NCI-H2196 treated with DMSO at 0.1 percent for 48 hours (cell line): ENCODE measurements around the gene NOTCH3.

Experiments
- DNase-seq: peaks from one replicate; lab custom pipeline; 2025; ENCODE audit not compliant: unreplicated experiment; lab: John Stamatoyannopoulos, UW

Gene NOTCH3

DNA sequence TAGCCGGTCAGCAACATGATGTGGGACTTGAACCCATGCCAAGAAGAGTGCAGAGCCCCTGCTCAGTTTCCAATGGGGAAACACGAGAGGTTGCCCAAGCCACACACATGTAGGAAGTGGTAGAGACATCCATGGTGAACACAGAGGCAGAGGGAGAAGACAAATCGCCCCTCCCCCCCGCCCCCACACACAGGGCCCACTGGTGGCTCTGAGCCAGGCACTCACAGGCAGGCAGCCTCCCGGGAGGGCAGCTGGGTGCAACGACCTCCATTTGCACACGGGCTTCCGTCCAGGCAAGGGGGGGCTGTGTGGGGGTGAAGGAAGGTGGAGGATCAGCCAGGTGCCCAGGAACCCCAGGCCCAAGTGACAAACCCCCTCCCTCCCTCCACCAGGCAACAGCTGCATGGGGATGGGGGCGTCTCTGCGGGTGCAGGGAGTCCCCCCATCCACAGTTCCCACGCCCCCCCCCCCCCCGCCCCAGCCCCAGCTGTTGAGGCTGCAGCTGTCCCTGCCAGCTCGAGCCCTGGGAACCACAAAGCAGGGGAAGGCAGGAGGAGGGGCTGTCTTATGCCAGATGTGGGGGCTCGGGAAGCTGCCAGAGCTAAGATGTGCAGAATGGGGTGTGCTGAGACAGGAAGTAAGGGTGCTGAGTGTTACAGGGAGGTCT is 3.4 kb downstream of the NOTCH3 start:
- no peak for DNase-seq

DNA sequence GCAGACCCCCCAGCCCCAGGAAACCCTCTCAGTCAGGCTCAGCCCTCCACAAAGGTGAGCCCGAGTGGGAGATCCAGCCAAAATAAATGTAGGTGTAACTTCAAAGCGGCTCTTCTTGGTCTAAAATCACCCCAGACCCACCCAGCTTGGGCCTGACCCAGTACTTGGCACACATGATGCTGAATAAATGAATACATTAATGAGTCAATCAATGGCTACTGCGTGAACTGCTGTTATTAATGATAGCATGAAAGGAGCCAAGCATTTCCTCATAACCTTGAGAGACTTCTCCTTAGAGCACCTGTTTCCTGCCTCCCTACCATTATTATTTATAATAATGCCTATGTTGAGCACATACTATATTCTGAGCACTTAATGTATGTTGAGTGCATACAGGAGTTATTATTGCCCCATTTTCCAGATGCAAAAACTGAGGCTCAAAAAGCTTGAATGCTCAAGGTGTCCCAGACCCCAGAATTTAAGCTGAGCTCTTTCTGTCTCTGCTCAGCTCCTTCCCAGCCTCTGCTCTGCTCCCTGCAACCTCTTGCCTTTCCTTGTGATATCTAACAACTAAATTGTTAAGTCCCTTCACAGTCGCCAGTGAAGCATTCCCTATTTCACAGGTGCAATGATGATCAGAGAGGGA is 4.3 kb downstream of the NOTCH3 start:
- no peak for DNase-seq

DNA sequence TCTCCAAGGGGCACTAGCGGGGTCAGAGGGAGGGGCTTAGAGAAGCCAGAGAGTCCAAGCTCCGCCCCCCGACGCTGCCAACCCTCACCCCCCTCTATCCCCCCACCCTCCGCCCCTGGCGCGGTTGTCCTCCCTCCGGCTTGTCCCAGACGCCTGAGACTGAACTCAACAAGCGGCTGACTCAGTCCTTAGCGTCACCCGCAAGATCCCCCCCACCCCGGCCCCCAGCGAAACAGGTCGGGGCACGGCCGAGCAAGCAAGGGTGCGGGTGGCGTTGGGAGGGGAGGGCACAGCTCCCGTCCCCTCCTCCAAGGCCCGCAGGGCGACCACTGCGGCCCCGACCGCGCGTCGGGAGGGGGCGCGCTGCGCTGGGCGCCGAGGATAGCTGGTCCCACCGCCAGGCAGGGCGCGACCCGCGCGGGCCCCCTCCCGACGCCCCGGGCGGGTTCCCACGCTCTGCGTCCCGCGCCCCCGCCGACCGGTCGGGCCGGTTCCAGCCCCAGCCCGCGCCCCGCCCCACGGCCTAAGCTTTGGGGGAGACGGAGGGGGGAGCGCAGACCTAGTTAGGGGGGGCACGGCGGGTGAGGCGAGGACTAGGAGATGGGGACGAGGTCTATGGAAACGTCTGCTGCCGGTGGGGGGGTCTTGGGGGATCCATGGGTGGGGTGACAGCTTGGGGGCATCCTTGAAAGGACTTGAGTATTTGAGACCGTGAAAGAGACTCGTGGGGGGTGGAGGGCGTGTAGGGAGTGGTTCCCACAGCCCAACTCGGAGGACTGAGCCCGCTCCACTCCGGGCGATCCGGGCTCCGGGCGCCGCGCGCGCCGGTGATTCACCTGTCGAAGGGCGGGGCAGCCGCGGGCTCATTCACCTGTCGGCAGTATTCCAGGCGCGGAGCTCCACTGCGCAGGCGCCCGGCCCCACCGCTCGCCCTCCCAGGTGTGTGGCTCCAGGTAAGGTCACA is 5.1 kb downstream of the NOTCH3 start:
- DNase-seq, result peak; percentile 47

DNA sequence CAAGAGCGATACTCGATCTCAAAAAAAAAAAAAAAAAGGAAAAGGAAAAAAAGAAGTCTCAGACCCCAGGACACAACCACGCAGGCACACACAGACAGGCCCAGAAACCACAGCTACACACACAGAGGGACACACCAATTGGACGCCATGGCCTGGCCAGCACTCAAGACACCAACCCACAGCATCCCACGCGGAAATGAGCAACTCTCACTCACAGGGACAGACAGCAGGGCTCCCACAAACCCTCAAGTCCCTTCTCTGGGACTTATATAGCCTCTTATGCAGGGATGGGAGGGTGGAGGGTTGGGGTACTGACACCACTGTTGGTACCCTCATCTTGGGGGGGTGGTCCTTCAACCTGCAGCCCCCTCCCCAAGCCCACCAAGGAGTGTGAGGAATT is 5.9 kb downstream of the NOTCH3 start:
- DNase-seq, result no peak

DNA sequence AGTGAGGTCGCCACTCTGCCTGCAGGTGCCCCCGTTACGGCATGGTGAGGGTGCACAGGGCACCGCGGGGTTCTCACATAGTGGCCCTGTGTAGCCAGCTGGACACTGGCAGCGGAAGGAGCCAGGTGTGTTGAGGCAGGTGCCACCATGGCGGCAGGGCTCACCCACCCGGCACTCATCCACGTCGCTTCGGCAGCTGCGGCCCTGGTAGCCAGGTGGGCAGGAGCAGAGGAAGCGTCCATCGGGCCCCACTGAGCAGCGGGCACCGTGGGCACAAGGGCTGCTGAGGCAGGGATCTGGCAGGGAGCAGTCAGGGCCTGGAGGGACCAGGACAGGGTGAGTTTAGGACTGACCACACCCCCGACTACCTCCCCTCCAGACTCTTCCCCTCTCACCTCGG is 8.8 kb downstream of the NOTCH3 start:
- no peak for DNase-seq

DNA sequence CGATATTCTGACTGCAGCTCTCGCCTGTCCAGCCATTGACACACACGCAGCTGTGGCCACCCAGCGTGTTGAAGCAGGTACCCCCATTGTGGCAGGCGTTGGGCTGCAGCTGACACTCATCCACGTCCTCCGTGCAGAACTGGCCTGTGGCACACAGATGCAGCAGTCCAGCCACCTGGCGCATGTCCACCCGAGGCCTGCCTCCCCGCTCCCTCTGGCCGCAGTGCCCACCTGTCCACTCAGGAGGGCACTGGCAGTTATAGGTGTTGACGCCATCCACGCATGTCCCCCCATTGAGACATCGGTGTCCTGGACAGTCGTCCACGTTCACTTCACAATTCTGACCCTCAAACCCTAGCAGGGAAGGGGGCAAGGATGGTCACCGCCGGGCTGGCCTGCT is 9.3 kb downstream of the NOTCH3 start:
- no peak for DNase-seq

DNA sequence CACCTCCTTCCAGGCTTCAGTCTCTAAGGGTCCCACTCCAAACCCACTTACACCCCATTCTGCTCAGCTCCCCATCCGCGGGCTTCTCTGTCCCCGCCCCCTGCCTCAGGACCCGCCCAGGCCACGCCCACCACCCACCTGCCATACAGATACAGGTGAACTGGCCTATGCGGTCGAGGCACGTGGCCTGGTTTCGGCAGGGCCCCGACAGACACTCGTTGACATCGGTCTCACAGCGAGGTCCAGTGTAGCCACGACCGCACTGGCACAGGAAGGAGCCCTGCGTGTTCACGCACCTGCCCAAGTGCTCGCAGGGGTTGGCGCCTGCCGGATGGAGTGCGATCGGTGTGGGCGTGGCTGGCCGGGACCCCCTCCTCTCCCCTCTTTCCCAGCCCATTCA is 11.9 kb downstream of the NOTCH3 start:
- no peak for DNase-seq

DNA sequence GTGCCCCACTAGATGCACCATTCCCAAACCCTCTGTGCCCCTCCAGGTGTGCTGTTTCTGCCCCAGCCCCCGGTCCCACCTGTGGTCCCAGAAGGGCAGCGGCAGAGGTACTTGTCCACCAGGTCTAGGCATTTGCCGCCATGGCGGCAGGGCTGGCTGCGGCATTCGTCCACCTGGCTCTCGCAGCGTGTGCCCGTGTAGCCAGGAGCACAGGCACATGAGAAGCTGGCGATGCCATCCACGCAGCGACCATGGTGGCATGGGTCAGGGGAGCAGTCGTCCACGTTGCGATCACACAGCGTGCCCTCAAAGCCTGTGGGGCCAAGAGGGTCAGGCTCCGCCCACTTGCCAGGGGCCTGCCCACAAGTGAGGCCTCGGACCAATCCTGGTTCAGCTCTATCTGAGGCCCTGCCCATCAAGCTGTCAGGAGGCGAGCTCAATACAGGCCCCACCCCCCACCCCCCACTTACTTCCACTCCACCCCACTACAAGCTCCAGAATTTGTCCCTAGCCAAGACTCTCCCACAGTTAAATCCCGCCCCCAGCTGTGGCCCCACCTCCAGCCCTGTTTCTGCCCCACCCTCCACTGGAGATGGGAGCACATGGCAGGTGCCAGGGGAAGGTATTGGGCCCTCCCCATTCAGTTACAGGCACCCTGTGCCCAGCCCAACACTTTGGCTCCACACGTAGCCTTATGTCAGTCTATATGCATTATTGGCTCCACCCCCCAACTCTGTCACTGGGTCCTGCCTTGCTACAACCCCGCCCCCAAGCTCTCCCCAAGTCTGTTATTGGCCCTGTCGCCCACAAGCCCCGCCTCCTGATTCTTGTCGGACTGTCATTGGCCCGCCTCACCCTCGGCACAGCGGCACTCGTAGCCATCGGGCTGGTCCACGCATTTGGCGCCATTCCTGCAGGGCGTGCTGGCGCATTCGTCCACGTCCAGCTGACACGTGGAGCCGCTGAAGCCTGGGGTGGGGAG is 13.5 kb downstream of the NOTCH3 start:
- DNase-seq, result no peak

DNA sequence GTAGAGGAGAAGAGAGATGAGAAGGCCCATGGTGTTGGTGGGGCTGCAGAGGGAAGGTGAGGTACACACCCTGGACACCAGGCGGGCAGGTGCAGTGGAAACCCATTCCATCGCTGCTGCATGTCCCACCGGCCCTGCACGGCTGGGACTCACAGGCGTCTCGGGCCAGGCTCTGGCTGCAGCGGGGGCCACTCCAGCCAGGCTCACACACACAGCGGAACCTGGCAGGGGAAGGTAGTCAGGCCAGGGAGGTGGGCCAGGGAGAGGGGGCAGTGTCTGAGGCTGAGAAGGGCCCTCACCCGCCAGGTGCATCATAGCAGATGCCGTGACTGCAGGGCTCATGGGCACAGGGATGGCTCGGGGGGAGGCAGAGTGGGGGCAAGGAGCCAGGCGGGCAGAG is 15.6 kb downstream of the NOTCH3 start:
- no peak for DNase-seq

DNA sequence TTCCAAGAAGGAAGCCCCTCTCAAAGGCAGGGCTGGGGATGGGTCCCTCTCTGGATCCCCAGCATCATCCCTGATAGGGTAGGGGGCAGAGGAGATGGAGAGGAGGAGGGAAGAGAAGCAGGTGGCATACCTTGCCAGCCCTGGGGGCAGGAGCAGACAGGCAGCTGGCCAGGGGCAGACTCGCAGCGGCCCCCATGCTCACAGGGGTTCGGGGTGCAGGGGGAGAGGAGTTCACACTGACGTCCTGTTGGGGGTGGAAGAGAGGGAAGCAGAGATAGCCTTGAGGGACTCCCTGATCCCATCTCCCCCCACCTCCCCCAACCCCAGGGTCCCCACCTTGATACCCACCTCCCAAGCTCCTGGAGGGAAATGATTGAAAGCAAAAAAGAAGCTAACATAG is 16.0 kb downstream of the NOTCH3 start:
- DNase-seq, result no peak

DNA sequence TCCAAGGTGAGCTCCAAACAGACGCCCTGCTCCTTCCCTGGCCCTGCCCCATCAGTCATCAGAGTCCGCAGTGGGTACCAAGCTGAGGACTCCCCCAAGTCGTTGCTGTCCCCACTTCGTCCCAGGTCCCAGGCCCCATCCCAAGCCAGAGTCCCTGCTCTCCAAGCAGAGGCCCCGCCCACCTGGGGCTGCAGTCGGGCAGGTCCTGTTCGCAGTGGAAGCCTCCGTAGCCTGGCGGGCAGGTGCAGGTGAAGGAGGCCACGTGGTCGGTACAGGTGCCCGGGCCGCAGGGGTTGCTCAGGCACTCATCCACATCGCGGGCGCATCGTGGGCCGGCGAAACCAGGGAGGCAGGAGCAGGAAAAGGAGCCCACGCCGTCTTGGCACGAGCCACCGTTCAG is 19.4 kb downstream of the NOTCH3 start:
- DNase-seq, result peak; percentile 53

DNA sequence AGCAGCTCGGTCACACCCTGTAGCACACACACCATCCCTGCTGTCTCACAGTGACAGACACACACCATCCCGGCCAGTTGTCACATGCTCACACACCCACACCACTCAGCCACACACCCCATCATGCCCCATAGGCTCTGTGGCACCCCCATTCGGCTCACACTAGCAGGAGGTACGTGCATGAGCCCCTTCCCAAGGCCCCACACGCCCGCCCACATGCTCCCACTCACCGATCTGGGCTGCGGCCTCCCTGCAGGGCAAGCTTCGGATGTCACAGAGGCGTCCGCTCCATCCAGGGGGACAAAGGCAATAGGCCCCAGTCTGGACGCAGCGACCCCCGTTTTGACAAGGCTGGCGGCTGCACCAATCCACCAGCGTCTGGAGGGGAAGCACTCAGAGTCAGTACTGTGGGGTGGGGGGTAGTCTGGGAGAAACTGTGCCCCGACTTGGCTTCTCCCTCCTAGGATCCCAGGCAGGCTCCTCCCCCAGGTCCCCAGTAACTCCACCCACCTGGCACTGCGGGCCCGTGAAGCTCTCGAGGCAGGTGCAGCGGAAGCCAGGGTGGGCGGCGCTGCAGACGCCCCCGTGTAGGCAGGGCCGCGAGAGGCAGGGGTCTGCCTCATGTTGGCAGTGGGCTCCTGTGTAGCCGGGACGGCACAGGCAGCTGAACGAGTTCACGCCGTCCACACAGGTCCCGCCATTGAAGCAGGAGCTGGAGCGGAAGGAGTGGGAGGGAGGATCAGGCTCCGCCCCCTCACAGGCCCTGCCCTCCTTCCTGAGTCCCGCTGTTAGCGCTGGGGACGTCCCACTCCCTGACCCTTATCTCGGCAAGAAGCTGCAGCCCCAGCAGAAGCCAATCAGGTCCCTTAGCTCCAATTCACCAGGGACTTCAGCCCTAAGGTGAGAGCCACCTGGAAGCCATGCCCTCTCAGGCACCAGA is 20.1 kb downstream of the NOTCH3 start:
- DNase-seq, result peak; percentile 70

DNA sequence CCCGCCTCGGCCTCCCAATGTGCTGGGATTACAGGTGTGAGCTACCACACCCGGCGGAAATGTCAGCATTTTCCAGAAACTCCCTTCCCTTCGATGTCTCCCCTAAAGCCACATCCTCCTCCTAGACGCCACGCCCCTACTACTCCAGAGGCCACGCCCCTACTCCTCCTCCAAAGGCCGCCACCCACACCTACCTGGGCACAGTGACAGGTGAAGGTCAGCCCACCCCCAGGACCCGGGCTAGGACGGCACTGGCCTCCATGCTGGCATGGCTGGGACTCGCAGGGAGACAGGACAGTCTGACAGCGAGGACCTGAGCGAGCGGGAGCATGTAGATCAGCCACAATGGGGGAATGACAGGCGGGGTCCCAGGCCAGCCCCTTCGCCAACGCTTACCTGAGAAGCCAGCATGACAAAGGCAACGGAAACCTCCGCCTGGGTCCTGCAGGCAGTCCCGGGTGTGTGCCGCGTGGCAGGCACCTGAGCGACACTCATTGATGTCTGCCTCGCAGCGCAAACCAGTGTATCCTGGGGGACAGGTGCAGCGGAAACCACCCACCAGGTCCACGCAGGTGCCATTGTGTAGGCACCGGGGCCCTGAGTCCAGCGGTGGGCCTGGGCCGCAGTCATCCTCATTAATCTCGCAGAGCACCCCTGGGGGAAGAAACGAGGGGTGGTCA is 22.0 kb downstream of the NOTCH3 start:
- DNase-seq, result no peak

DNA sequence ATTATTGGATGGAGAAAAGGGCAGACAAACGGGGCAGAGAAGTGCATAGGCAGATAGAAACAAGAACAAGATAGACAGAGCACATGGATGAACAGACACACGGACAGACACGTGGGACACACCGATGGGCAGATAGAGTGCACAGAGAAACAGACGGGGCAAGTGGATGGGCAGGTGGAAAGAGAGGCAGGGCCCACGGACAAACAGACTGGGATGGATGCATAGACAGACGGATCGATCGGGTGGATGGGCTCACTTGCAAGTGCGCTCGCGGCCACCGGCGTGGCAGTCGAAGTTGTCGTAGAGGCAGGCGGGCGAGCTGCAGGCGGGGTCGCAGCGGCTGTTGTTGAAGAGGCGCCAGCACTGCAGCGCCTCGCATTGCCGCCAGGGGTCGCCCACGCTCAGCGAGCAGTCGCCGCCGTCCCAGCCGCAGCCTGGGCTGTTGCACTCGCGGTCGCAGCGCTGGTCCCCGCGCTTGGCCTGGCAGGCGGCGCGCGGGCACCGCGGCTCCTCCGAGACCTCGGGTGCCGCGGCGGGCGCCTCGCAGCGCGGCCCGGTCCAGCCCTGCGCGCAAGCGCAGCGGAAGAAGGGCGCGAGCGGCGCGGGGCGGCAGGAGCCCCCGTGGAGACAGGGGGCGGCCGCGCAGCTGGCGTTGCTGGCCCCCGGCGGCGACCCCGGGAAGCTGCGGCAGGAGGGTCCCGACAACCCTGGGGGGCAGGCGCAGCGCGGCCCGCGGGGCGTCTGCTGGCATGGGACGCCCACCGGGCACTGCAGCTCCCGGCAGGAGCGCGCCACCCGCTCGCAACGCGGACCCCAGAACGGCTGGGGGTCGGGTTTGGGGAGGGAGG is 23.3 kb downstream of the NOTCH3 start:
- DNase-seq, result peak; percentile 62

DNA sequence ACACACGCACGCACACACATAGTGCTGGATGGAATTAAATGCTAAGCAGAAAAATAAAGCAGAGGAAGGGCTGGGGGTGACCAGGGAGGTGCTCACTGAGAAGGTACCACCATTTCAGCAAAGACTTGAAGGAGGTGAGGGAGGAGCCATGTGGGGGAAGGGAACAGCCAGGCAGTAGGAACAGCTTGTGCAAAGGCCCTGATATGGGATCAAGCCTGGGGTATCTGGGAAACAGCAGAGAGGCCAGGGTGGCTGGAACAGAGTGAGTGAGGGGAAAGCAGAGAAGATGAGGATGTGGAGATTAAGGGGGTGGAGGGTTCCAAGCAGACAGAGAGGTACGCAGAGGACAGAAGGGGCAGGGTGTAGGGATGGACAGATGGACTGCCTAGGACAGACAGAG is 25.2 kb downstream of the NOTCH3 start:
- no peak for DNase-seq

DNA sequence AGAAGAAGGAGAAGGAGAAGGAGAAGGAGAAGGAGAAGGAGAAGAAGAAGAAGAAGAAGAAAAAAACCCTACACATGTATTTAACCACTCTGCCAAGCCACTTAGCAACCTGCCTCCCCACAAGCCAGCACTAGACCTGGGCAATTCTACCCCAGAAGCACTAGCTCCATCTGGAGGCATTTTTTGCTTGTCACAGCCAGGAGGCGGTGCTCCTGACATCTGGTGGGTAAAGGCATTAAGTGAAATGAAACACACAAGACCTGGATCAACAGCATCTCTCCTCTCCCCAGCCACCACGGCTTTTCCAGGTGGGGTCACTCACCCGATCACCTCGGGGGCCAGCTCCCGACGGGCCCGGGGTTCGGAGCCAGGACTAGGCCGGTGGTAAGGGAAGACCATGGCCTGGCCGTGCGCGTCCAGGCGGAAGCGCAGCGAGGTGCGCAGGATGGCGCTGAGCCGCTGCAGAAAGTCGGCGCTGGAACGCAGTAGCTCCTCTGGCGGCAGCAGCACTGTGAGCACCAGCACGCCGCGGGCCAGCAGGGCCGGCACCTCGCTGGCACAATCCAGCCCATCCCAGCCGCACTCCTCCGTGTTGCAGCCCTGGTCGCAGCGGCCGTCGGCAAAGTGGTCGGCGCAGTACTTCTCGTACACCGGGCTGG is 26.9 kb downstream of the NOTCH3 start:
- no peak for DNase-seq

DNA sequence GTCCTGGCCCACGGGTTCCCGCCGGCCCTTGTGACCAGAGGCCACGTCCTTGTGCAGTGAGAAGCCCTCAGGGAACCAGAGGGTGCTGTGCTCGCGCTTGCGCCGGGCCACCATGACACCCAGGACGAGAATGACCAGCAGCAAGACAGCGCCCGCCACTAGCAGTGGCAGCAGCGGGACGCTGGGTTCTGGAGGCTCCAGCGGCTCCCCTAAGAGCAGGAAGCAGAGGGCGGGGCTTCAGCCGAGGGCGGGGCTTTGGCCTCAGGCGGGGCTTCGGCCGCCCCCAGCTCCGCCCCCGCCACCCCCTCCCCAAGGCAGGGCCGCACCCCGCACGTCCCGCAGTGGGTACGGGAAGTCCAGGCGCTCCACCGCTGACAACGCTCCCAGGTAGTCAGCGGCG is 30.4 kb downstream of the NOTCH3 start:
- DNase-seq, result no peak
